Osteocyte (in vitro differentiated cells): ENCODE results near the gene NECTIN3. TPM values are rescaled to one million over a fixed set of nuclear protein-coding genes. Genes with fewer than 3 reads are reported as not detected.

ENCODE experiments used
- DNase-seq: peaks from one replicate; pipeline ENCODE4 v3.0.0; 2021; ENCODE audit warnings: mixed read lengths; ENCODE audit not compliant: unreplicated experiment; ENCODE audit errors: extremely low spot score
- H3K27ac Mint-ChIP-seq: one replicate; pipeline ENCODE4 v1.8.0; 2021; ENCODE audit warnings: mild to moderate bottlenecking, mixed read lengths; ENCODE audit not compliant: unreplicated experiment
- H3K27me3 Mint-ChIP-seq: one replicate; pipeline ENCODE4 v1.8.0; 2021; ENCODE audit warnings: mixed read lengths; ENCODE audit not compliant: unreplicated experiment
- H3K36me3 Mint-ChIP-seq: one replicate; pipeline ENCODE4 v1.8.0; 2021; ENCODE audit warnings: mixed read lengths; ENCODE audit not compliant: unreplicated experiment
- H3K4me1 Mint-ChIP-seq: one replicate; pipeline ENCODE4 v1.8.0; 2021; ENCODE audit warnings: mixed read lengths; ENCODE audit not compliant: unreplicated experiment
- H3K4me3 Mint-ChIP-seq: one replicate; pipeline ENCODE4 v1.8.0; 2021; ENCODE audit warnings: mild to moderate bottlenecking, moderate library complexity, mixed read lengths; ENCODE audit not compliant: unreplicated experiment
- H3K9me3 Mint-ChIP-seq: one replicate; pipeline ENCODE4 v1.8.0; 2021; ENCODE audit warnings: mixed read lengths; ENCODE audit not compliant: unreplicated experiment
- CTCF ChIP-seq: fragments of 200-600 bp; sonication (generic); IDR thresholded peaks from 2 replicates; pipeline ENCODE4 v1.5.0; 2021; ENCODE audit warnings: antibody characterized with exemption, mild to moderate bottlenecking, moderate library complexity
- total RNA-seq: library from RNA; stranded (reverse); gene quantifications from 2 replicates; pipeline ENCODE4 v1.2.1, GENCODE V29; 2021

NECTIN3 gene
- total RNA-seq, 1 donor from 2014 or later = 70.8 TPM

GRCh38 chr3:111103807-111104206 lies 32.2 kb downstream of the NECTIN3 start:
- Mint-ChIP-seq H3K27ac (no peak overlapping the region), H3K9me3 (peaks cover 25% of the 10 kb centered on the region), H3K27me3 (no peaks in the 10 kb centered on the region), H3K4me3 (no peak overlapping the region), H3K36me3 (peaks cover 7% of the 10 kb centered on the region), H3K4me1 (peaks cover 55% of the 10 kb centered on the region)
- TF ChIP-seq CTCF = no peak
- no peak for DNase-seq

GRCh38 chr3:111106993-111107661 lies 35.5 kb downstream of the NECTIN3 start:
- no peak overlapping the region for H3K4me3 Mint-ChIP-seq

GRCh38 chr3:111107662-111108035 lies 36.0 kb downstream of the NECTIN3 start:
- no peak overlapping the region for H3K4me3 Mint-ChIP-seq
- peaks cover 60% of the 10 kb centered on the region for H3K4me1 Mint-ChIP-seq
- no peak for DNase-seq
- H3K36me3 Mint-ChIP-seq = peaks cover 7% of the 10 kb centered on the region
- peaks cover 25% of the 10 kb centered on the region for H3K9me3 Mint-ChIP-seq
- no peak for TF ChIP-seq CTCF
- H3K27ac Mint-ChIP-seq = peak overlapping the region; percentile 58
- H3K27me3 Mint-ChIP-seq = no peaks in the 10 kb centered on the region

More at GRCh38 chr3:111106993-111107661, 35.5 kb downstream of the NECTIN3 start:
- no peak for DNase-seq
- Mint-ChIP-seq H3K27me3 (no peaks in the 10 kb centered on the region), H3K27ac (peak overlapping the region; percentile 58), H3K4me1 (peaks cover 59% of the 10 kb centered on the region), H3K36me3 (peaks cover 7% of the 10 kb centered on the region), H3K9me3 (peaks cover 25% of the 10 kb centered on the region)
- TF ChIP-seq CTCF = no peak

GRCh38 chr3:111112913-111113312 lies 41.3 kb downstream of the NECTIN3 start:
- H3K36me3 Mint-ChIP-seq = peaks cover 4% of the 10 kb centered on the region
- H3K4me1 Mint-ChIP-seq = peaks cover 50% of the 10 kb centered on the region
- no peak overlapping the region for H3K4me3 Mint-ChIP-seq
- H3K9me3 Mint-ChIP-seq = no peaks in the 10 kb centered on the region
- H3K27ac Mint-ChIP-seq = no peak overlapping the region
- DNase-seq = no peak
- TF ChIP-seq CTCF = no peak
- no peaks in the 10 kb centered on the region for H3K27me3 Mint-ChIP-seq

GRCh38 chr3:111128884-111129283 lies 57.3 kb downstream of the NECTIN3 start:
- Mint-ChIP-seq H3K27me3 (no peaks in the 10 kb centered on the region), H3K4me1 (peaks cover 10% of the 10 kb centered on the region), H3K4me3 (no peak overlapping the region), H3K9me3 (no peaks in the 10 kb centered on the region), H3K27ac (peak overlapping the region; percentile 23), H3K36me3 (peaks cover 32% of the 10 kb centered on the region)
- no peak for TF ChIP-seq CTCF
- no peak for DNase-seq
